Measurements from ENCODE around the gene TMEM203. TPM values are rescaled to one million over a fixed set of nuclear protein-coding genes. Genes with fewer than 3 reads are reported as not detected.

Gene TMEM203
- total and polyA plus RNA-seq, 2 of the 13 experiments (the other 11 are each of a cell fraction or from before 2014, with no cell fraction given): 23.4 to 36.7 TPM

GRCh38 chr9:137253717-137254623, 48.5 kb upstream of the TMEM203 start (continued):
- TF ChIP-seq ZNF687 (CRISPR knock-in tag; IDR thresholded peaks at IDR 0.05) (peak; percentile 78), PRDM10 (CRISPR knock-in tag; IDR thresholded peaks at IDR 0.05; ENCODE audit: low read depth) (0 out of 2 replicates have a peak, but pooled peaks have one; percentile 43), MEF2D (CRISPR knock-in tag; IDR thresholded peaks at IDR 0.05) (0 out of 2 replicates have a peak, but pooled peaks have one; percentile 20), SALL1 (CRISPR knock-in tag; IDR thresholded peaks at IDR 0.05) (peak; percentile 10; the same call in 1 of the 2 replicates), PHF8 (CRISPR knock-in tag; IDR thresholded peaks at IDR 0.05) (no peak; the same call in 1 of the 2 replicates), HNF1B (CRISPR knock-in tag; IDR thresholded peaks at IDR 0.05) (peak; percentile 60; the same call in 1 of the 2 replicates), TFAP4 (IDR thresholded peaks at IDR 0.05; ENCODE audit: borderline replicate concordance, low read depth) (peak; percentile 71; the same call in 1 of the 2 replicates), ZNF333 (CRISPR knock-in tag; IDR thresholded peaks at IDR 0.05; ENCODE audit: borderline replicate concordance) (peak; percentile 87; the same call in 1 of the 2 replicates), HIVEP1 (CRISPR knock-in tag; IDR thresholded peaks at IDR 0.05) (peak; percentile 74; the same call in 1 of the 2 replicates), RBM39 (IDR thresholded peaks at IDR 0.05; ENCODE audit: low read depth, low read length, poor library complexity, severe bottlenecking) (no peak), TAF1 (CRISPR knock-in tag; IDR thresholded peaks at IDR 0.05) (no peak; the same call in 1 of the 2 replicates), NFE2L2 (IDR thresholded peaks at IDR 0.05; ENCODE audit: low read length) (no peak), DNMT1 (CRISPR knock-in tag; IDR thresholded peaks at IDR 0.05) (no peak), NR2C2 (CRISPR knock-in tag; IDR thresholded peaks at IDR 0.05; ENCODE audit: borderline replicate concordance) (peak; percentile 16; the same call in 1 of the 2 replicates), PITX1 (CRISPR knock-in tag; IDR thresholded peaks at IDR 0.05) (peak; percentile 57; the same call in 1 of the 2 replicates), CERS6 (CRISPR knock-in tag; IDR thresholded peaks at IDR 0.05) (no peak)
